GM23248 (cell line): ENCODE data around the gene SEMA6B.

Source experiments
- EZH2 ChIP-seq: fragments of 200-600 bp; sonication (generic); IDR thresholded peaks from 2 replicates; pipeline ENCODE4 v1.6.1; 2018; ENCODE audit warnings: antibody characterized with exemption, mild to moderate bottlenecking; ENCODE audit not compliant: insufficient read depth, poor library complexity, severe bottlenecking
- EZH2phosphoT487 ChIP-seq: fragments of 200-600 bp; sonication (generic); IDR thresholded peaks from 2 replicates; pipeline ENCODE4 v1.6.1; 2018; ENCODE audit warnings: antibody characterized with exemption, moderate library complexity, mild to moderate bottlenecking, low read depth; ENCODE audit not compliant: insufficient read depth

DNA sequence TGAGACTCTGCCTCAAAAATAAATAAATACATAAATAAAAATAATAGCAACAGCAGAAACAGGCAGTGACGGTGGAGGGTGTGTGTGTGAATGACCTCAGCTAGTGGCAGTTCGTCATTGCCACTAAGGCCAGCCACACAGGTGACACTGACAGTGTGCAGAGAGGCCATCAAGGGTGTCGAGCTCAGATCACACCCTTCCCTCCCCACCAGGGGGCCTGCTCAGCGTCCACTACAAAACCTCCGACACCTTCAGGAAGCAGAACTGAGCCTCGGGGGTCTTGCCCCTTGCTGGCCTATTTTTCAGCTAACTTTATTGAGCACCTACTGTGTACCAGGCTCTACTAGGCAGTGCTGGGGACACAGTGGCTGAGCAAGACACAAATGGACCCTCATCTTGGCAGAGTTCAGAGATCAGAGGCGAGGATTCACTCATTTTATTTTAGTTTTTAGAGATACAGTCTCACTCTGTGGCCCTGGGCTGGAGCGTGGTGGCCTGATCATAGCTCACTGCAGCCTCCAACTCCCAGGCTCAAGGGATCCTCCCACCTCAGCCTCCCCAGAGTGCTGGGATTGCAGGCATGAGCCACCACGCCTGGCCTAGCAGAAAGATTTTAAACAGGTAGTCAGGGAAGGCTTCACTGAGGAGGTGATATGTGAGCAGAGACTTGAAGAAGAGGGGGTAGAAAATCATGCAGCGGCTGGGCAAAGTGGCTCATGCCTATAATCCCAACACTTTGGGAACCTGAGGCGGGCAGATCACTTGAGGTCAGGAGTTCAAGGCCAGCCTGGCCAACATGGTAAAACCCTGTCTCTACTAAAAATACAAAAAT is 30.3 kb upstream of the SEMA6B start:
- TF ChIP-seq EZH2phosphoT487: no peak
- no peak for TF ChIP-seq EZH2
